Body of pancreas (tissue), 4 donors: Measurements from ENCODE around the gene DAGLB.

Experiments used
- CTCF ChIP-seq, 7 experiments: fragments of 450-650 bp in 4 of 7; fragments of 200-600 bp in 3 of 7; sonication (generic) in 3 of 7; IDR thresholded peaks; one replicate each; pipeline ENCODE4 v1.5.1; 2016 to 2019; ENCODE audit warnings: antibody characterized with exemption in 7 of 7
- POLR2A ChIP-seq, 3 donors: fragments of 450-650 bp; IDR thresholded peaks; one replicate each; pipeline ENCODE4 v1.6.1; 2016; ENCODE audit warnings: antibody characterized with exemption in 3 of 3, mild to moderate bottlenecking in 2 of 3

GRCh38 chr7:6444516-6445269 is 3.1 kb downstream of the DAGLB start:
- TF ChIP-seq CTCF (IDR thresholded peaks at IDR 0.05), result no peak
- TF ChIP-seq POLR2A (IDR thresholded peaks at IDR 0.05), result no peak
